HG03442 (cell line): ENCODE measurements around the gene GRIN3B.
"Not testable (repeated sequence)": the region's sequence is repeated elsewhere in the genome, so short reads cannot be mapped to it uniquely, and the experiment has no call there.

ENCODE experiments used
- ATAC-seq: cut with Tn5 transposase; IDR thresholded peaks from one replicate; pipeline ENCODE4 v1.9.1; 2021; ENCODE audit warnings: mild to moderate bottlenecking, moderate library complexity; ENCODE audit not compliant: unreplicated experiment

Gene GRIN3B

GRCh38 chr19:1017115-1017905 lies 17.1 kb downstream of the GRIN3B start:
- no peak for ATAC-seq

GRCh38 chr19:1017906-1018305 lies 17.7 kb downstream of the GRIN3B start:
- no peak for ATAC-seq

- ATAC-seq = no peak
Observed at GRCh38 chr19:1018393-1018792, 18.2 kb downstream of the GRIN3B start.

GRCh38 chr19:1018932-1019615 lies 18.9 kb downstream of the GRIN3B start:
- no peak for ATAC-seq

DNA sequence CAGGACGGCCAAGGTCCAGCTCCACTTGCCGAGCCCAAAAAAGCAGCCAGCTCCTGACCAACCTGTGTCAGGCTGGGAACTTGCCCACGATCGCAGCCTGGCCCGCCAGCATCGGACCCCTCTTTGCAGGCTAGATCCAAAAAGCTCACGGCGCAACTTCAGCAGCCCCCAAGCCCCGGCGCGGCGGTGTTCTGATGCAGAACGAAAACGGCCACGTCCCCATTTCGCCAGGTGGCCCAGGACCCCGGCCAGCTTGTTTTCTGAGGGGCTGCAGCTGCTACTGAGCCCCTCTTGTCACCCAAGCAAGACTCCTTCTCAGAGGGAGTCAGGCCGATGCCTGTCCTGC lies 19.4 kb downstream of the GRIN3B start:
- no peak for ATAC-seq

DNA sequence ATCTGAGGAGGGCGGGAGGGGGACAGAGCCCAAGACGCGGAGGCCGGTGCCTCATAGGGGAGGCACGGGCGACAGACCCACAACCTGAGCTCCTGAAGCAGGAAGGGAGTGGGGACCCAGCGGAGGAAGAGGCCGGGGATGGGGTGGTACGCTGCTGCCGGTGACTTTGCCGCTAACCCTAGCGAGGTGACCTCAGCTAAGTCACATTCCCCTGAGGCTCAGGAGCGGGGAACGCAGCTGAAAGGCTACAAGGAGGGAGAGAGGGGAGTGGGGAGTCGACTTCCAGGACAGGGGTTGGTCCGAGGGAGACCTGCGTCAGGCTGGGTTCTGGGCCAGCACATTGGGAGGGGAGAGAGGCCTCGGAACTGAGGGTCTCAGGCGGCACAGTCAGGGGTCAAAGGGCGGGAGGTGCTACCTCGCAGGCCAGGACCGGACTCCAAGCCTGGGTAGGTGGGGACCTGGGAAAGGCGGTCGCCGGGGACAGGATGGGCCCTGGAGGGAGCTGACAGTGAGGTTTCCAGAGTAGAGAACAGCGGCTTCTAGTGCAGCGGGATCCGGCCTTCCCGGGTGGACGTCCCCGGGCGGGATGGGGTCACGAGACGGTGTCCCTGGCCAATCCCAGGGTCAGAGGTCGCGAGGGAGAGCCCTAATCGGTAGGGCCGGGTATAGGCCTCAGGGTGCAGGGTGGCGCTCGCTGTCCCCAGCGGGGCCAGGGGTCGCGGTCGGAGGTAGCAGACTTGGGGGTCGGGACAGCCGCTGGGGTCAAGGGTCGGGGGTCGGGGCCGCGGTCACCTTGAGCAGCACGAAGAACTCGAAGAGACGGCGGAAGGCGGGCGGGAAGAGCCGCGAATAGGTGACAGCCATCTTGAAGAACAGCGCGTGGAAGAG lies 20.0 kb downstream of the GRIN3B start:
- no peak for ATAC-seq

DNA sequence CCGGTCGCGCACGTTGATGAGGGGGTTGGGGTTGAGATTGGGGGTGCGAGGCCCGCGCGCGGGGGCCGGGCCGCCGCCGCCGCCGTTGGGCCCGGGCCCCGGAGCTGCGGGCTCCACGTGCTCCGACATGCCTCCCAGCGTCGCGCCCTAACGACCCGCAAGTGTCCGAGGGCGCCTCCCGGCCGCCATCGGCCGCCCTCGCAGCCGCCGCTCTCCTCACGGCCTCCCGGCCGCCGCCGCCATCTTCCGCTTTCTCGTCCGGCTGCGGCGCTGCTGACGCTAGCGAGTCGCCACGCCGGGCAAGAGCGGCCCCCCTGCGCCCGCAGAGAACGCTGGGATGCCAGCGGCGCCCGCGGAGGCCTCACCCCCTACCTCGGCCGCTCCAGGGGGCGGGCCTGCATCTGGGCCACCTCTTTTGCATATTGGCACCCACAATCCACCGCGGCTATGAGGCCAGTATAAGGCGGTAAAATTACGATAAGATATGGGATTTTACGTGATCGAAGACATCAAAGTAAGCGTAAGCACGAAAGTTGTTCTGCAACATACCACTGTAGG lies 20.7 kb downstream of the GRIN3B start, which contains the start of gene TMEM259:
TSS of gene TMEM259 (minus strand) at position 256 of the 558 bp plus-strand sequence. CDS start at position 129, 127 bp downstream.
- peak; percentile 66 for ATAC-seq

DNA sequence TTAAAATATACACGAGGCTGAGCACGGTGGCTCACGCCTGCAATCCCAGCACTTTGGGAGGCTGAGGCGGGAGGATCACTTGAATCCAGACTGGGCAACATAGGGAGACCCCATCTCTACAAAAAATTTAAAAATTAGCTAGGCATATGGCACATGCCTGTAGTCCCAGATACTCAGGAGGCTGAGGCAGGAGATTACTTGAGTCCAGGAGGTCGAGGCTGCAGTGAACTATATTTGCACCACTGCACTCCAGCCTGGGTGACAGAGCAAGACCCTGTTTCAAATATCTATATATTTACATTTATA lies 23.6 kb downstream of the GRIN3B start:
- ATAC-seq = not testable (repeated sequence)

DNA sequence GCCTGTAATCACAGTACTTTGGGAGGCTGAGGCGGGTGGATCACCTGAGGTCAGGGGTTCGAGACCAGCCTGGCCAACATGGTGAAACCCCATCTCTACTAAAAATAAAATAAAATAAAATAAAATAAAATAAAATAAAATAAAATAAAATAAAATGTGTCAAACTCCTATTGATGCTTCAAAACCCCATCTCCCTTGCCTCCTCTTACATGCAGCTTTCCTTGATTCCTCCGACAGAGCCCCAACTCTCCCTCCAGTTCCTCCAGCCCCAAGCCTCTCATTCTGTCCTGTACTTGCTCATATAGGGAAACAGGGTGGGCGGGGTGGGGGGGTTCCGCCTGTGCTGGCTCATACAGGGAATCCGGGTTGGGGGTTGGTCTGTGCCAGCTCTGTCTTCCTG lies 24.9 kb downstream of the GRIN3B start:
- not testable (repeated sequence) for ATAC-seq

DNA sequence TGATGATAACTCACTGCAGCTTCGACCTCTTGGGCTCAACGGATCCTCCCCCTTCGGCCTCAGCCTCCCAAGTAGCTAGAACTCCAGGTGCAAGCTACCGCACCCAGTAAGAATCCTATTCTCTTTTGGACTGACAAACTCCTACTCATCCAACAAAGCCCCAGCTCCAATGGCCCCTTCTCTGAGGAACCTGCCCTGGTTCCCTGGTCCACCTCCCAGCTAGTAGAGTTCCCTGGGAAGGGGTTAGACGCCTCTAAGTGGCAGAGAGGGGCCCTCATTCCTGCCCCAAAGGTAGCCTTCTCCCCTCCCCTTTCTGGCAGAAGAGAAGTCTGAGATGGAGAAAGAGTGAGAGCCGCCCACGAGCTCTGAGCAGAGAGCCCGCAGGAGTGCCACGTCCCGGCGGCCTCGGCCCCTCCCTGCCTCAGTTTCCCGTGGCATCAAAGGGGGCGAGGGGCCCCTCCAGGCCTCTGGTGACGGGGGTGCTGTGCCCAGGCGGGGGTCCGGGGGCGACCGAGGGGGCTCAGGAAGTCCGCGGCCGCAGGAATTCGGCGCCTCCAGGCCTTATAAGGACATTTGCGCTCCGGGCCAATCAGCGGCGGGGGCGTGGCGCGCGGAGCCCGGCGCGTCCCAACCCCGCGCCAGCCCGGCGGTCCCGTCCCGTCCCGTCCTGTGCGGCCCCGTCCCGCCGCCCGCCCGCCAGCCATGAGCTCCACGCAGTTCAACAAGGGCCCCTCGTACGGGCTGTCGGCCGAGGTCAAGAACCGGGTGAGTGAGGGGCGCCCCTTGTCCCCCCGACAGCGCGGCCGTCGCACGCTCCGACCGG lies 26.0 kb downstream of the GRIN3B start, which contains the start of gene CNN2:
TSS of gene CNN2 (plus strand) at position 649 of the 823 bp plus-strand sequence. CDS start at position 703, 54 bp downstream.
- peak; percentile 50 for ATAC-seq

DNA sequence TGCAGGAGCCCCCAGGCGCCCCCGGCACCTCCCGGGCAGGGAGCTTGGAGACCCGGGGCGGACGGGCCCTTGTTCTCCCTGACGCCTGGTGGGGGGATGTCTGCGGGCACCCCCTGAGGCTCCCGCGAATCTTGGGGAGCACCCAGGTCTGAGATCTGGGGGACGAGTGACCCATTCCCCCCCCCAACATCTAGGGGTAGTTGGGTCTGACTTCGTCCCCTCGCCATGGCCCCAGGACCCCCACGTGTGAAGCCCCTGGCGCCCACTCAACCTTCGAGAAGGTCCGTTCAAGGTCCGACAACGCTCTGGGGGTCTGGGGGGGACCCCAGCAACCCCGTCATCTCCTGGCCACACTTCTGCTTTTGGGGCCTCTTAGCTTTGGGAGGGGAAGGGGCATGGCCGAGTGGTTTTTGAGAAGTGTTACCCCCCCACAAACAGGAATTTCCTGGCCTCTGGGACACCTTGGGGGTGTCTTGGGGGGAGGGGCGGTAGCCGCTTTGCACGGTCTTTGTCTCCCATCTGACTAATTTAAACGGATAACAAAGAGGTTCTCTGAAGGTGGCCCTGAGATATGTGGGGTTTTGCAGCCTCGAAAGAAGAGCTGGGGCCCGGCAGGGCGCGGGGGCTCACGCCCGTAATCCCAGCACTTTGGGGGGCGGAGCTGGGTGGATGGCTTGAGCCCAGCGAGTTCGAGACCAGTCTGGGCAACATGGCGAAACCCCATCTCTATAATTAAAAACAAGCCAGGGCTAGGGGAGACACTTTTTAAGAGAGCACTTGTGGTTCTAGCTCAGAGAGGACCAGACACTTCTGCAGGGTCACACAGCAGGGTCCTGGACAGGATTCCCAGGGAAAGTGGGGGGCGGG lies 26.8 kb downstream of the GRIN3B start:
- peak; percentile 24 for ATAC-seq

DNA sequence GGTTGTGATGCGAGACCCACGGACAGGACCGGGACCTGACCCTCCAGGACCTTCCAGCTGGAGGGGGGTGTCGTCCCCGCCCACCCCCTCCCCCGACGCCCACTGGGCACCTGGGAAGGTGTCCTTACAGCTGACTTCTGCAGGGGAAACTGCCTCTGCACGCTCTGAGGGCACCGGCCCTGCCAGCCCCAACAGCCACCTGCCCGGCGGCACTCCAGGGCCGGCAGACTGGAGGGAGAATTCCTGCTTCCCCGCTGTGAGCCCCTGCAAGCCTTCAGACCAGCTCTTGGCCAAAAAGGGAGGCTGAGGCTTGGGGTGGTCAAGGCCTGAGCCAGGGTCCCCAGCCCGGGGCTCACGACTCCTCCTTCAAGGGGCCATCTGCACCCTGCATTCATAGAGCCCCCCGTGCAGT lies 27.4 kb downstream of the GRIN3B start:
- no peak for ATAC-seq

- ATAC-seq = no peak
Observed at GRCh38 chr19:1028062-1028926, 28.1 kb downstream of the GRIN3B start.

GRCh38 chr19:1032264-1032867 lies 32.1 kb downstream of the GRIN3B start:
- ATAC-seq = no peak

DNA sequence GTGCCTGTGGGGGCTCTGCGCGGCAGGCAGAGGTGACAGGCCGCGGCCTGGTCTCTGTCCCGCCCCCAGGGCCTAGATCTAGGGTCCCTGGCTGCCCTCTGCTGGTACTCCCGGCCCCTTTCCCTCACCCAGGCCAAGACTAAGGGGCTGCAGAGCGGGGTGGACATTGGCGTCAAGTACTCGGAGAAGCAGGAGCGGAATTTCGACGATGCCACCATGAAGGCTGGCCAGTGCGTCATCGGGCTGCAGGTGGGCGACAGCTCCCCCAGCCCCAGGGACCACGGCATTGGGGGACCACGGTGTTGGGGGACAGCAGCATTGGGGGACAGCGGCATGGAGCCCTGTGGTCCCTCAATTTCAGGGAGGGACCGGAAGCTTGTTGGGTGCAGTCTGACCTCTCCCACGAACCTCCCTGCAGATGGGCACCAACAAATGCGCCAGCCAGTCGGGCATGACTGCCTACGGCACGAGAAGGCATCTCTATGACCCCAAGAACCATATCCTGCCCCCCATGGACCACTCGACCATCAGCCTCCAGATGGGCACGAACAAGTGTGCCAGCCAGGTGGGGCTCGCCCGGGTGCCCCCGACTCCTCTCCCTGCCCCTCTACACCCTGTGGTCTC lies 35.9 kb downstream of the GRIN3B start:
- no peak for ATAC-seq

DNA sequence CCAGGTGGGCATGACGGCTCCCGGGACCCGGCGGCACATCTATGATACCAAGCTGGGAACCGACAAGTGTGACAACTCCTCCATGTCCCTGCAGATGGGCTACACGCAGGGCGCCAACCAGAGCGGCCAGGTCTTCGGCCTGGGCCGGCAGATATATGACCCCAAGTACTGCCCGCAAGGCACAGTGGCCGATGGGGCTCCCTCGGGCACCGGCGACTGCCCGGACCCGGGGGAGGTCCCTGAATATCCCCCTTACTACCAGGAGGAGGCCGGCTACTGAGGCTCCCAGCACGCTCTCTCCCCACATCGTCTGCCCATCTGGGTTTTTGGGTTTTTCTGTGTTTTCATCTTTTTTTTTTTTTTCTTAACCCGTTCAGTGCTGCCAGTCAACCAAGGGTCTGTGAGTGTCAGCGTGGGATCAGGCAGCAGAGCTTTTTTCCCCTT lies 37.4 kb downstream of the GRIN3B start:
- ATAC-seq = no peak

GRCh38 chr19:1038978-1039645 lies 38.9 kb downstream of the GRIN3B start:
- no peak for ATAC-seq
